Gastrocnemius medialis (tissue), 4 donors: Measurements from ENCODE around the gene HMCN2. TPM values are rescaled to one million over a fixed set of nuclear protein-coding genes. Genes with fewer than 3 reads are reported as not detected.

Experiments
- ATAC-seq, 2 donors: fragments of 150-250 bp; one replicate each; pipeline ENCODE4 v1.9.1; 2016
- DNase-seq, 2 donors: peaks; one replicate each; pipeline ENCODE4 v3.0.0-alpha.2; 2019
- H3K27ac ChIP-seq, 4 donors: fragments of 200-600 bp; sonication (generic); 1 replicate in 1 of 4; 2 replicates in 3 of 4; pipeline ENCODE4 v1.5.1; 2016 to 2018; ENCODE audit warnings: mild to moderate bottlenecking in 2 of 4, moderate library complexity in 1 of 4
- H3K27me3 ChIP-seq, 3 donors: fragments of 200-600 bp; sonication (generic) in 2 of 3; 1 replicate in 1 of 3; 2 replicates in 2 of 3; pipeline versions ENCODE4 v1.5.1 to v1.6.0; 2016 to 2019; ENCODE audit warnings: mild to moderate bottlenecking in 1 of 3, moderate library complexity in 1 of 3
- H3K36me3 ChIP-seq, 2 donors: fragments of 200-600 bp; sonication (generic) in 1 of 2; one replicate each; pipeline ENCODE4 v1.5.1; 2017 to 2018
- H3K4me1 ChIP-seq, 2 donors: fragments of 200-600 bp; sonication (generic) in 1 of 2; one replicate each; pipeline ENCODE4 v1.5.1; 2016 to 2017; ENCODE audit warnings: mild to moderate bottlenecking in 2 of 2
- H3K4me3 ChIP-seq, 4 donors: fragments of 200-600 bp; sonication (generic) in 3 of 4; 1 replicate in 1 of 4; 2 replicates in 3 of 4; pipeline ENCODE4 v1.5.1; 2016 to 2019; ENCODE audit warnings: mild to moderate bottlenecking in 2 of 4
- H3K9me3 ChIP-seq, 3 donors: fragments of 200-600 bp; sonication (generic) in 2 of 3; 1 replicate in 1 of 3; 2 replicates in 2 of 3; pipeline ENCODE4 v1.5.1; 2016 to 2019
- POLR2A ChIP-seq, 2 donors: fragments of 450-650 bp; IDR thresholded peaks; one replicate each; pipeline ENCODE4 v1.6.1; 2017; ENCODE audit warnings: antibody characterized with exemption in 2 of 2, mild to moderate bottlenecking in 2 of 2, moderate library complexity in 2 of 2
- in situ Hi-C, 4 donors: fragments of 200-750 bp; cut with MboI; loops; one replicate each; pipeline versions ENCODE4 v1.15.0 to v1.8.0; 2017; ENCODE audit warnings: low sequenced_read_pairs in 4 of 4
- intact Hi-C: fragments of 100-400 bp; cut with DNase I; formaldehyde crosslinking; loops from one replicate; pipeline ENCODE4 v1.15.1; 2023; ENCODE audit warnings: low total_unique reads
- total RNA-seq, 4 donors: library from RNA; depleted of rRNA; stranded (reverse); fragments of >200 nt; gene quantifications; one replicate each; pipeline versions ENCODE4 v1.1.0 to v1.2.3, GENCODE V29; 2016
- TF ChIP-seq, protein P1 (sequence below), 5 experiments: fragments of 450-650 bp in 3 of 5; fragments of 200-600 bp in 2 of 5; sonication (generic) in 2 of 5; IDR thresholded peaks in 4 of 5; conservative IDR thresholded peaks in 1 of 5; 1 replicate in 4 of 5; 2 replicates in 1 of 5; pipeline ENCODE4 v1.5.1; 2016 to 2019; ENCODE audit warnings: antibody characterized with exemption in 5 of 5, mild to moderate bottlenecking in 3 of 5, moderate library complexity in 3 of 5

Gene HMCN2
- total RNA-seq, 4 donors from 2014 or later: 1.9 to 8.5 (median 7.7) TPM

DNA sequence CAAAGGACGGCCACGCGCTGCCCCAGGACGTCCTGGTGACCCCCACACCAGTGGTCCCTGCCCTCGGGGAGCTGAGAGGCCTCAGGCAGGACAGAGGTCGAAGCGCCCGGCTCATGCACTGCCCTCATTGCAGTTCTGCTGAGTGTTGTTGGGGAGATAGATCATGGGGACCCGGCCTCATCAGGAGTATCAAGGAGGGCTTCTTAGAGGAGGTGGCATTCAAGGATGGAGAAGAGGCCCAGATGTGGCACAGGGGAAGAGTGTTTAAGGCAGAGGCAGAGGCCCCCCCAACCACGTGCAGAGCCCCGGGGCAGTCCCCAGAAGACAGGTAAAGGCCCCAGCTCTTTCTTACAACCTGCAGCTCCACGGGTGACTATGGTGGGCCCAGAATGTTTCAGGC, 205.4 kb downstream of the HMCN2 start:
- Histone ChIP-seq H3K9me3 (no peaks in the 10 kb centered on the region), H3K27me3 (no peaks in the 10 kb centered on the region), H3K27ac (no peak overlapping the region), H3K4me1 (no peaks in the 10 kb centered on the region), H3K4me3 (no peak overlapping the region), H3K36me3 (no peaks in the 10 kb centered on the region)
- no peak for TF ChIP-seq POLR2A (IDR thresholded peaks at IDR 0.05)
- TF ChIP-seq, protein P1, sequence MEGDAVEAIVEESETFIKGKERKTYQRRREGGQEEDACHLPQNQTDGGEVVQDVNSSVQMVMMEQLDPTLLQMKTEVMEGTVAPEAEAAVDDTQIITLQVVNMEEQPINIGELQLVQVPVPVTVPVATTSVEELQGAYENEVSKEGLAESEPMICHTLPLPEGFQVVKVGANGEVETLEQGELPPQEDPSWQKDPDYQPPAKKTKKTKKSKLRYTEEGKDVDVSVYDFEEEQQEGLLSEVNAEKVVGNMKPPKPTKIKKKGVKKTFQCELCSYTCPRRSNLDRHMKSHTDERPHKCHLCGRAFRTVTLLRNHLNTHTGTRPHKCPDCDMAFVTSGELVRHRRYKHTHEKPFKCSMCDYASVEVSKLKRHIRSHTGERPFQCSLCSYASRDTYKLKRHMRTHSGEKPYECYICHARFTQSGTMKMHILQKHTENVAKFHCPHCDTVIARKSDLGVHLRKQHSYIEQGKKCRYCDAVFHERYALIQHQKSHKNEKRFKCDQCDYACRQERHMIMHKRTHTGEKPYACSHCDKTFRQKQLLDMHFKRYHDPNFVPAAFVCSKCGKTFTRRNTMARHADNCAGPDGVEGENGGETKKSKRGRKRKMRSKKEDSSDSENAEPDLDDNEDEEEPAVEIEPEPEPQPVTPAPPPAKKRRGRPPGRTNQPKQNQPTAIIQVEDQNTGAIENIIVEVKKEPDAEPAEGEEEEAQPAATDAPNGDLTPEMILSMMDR (IDR thresholded peaks at IDR 0.05 in 4 of 5, conservative IDR thresholded peaks at IDR 0.05 in 1 of 5): no peak
- in situ Hi-C loops: no loop called here
- DNase-seq: no peak
- intact Hi-C loops: no loop called here
- ATAC-seq: no peak

DNA sequence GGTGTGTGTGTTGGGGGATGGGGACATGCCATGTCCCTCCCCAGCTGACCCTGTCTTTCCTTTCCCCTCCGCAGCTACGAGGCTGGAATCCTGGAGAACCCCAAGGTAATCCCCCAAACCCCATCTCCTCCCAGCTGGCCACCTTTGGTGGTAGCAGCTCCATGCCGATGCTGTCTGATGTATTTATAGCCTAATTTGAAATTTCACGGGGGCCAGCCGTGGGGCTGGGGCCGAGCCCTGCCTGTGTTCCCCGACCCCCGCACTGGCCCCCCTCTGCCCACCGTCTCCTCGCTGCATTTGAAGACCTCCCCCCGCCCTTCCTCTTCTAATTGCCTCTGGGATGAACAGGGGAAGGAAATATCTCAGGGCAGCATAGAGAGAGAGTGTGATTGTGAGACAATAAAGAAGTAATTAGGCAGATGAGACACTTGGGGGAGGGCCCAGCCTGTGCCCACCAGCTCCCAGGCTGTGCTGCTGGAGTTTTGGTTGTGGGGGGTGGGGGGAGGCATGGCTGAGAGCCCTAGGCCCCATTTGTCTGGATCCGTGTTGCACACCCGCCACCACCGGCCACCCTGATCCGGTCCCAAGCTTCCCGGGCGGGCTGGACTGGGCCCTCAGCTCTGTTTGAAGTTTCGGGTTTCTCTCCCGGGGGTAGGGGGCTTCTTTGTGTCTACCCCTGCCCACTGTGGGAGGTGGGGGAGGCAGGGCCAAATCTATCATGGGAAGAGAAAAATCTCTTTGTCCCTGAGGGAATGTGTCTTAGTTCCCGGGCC, 206.0 kb downstream of the HMCN2 start:
- ATAC-seq (no peak), DNase-seq (no peak)
- TF ChIP-seq, protein P1 (IDR thresholded peaks at IDR 0.05 in 4 of 5, conservative IDR thresholded peaks at IDR 0.05 in 1 of 5): no peak
- no peak for TF ChIP-seq POLR2A (IDR thresholded peaks at IDR 0.05)
- H3K27ac ChIP-seq: no peak overlapping the region
- no peaks in the 10 kb centered on the region for H3K4me1 ChIP-seq
- no peaks in the 10 kb centered on the region for H3K9me3 ChIP-seq
- H3K4me3 ChIP-seq: no peak overlapping the region
- H3K27me3 ChIP-seq: no peaks in the 10 kb centered on the region
- in situ Hi-C loops: no loop called here
- H3K36me3 ChIP-seq: no peaks in the 10 kb centered on the region
- intact Hi-C loops: no loop called here

DNA sequence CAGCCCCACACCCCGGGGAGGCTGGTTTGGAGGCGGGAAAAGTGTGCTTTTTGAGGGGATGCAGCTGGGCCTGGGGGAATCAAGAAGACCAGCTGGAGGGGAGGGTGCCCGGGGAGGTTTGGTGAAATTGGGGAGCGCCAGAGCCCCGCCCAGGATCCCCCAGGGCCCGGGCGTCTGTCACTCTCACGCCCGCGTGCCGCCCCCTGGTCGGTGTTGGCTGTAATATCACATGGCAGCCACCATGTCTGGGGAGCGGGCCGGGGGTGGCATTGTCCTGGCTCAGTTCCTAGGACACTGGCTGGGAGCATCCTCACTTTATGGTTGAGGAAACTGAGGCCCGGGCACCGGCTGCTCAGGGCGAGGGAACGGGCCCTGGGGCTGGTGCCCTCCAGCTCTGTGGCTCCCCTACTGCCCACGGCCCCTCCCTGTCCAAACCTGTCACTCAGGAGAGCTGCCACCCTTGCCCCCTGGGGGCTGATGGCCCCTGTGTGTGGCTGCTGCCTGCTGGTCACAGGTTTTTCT, 206.7 kb downstream of the HMCN2 start:
- Histone ChIP-seq H3K27ac (no peak overlapping the region), H3K27me3 (no peaks in the 10 kb centered on the region), H3K4me3 (no peak overlapping the region), H3K36me3 (no peaks in the 10 kb centered on the region), H3K9me3 (no peaks in the 10 kb centered on the region), H3K4me1 (no peaks in the 10 kb centered on the region)
- DNase-seq: no peak
- TF ChIP-seq, protein P1 (IDR thresholded peaks at IDR 0.05 in 4 of 5, conservative IDR thresholded peaks at IDR 0.05 in 1 of 5): no peak
- TF ChIP-seq POLR2A (IDR thresholded peaks at IDR 0.05): no peak
- ATAC-seq: no peak
- intact Hi-C loops: no loop called here
- in situ Hi-C loops: no loop called here

DNA sequence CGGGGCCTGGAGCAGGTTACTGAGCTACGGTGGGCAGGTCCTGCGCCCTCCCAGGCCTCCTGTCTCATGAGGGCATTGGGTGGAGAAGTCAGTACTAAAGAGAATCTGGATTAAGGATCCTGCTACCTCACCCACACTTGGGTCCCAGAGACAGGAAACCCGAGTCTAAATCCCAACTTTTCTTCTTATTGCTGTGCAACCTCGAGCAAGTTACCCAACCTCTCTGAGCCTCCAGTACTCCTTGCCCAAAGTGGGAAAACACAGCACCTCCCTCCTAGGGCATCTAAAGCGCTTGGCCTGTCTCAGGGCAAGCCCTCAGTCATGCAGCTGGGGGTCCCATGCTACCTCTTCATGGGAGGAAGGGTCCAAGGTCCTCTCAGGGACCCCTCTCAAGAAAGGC, 207.4 kb downstream of the HMCN2 start:
- no peaks in the 10 kb centered on the region for H3K27me3 ChIP-seq
- no peaks in the 10 kb centered on the region for H3K36me3 ChIP-seq

More for the DNA sequence above, 207.4 kb downstream of the HMCN2 start:
- DNase-seq (no peak), ATAC-seq (no peak)
- Histone ChIP-seq H3K27ac (no peak overlapping the region), H3K4me3 (no peak overlapping the region), H3K9me3 (no peaks in the 10 kb centered on the region), H3K4me1 (no peaks in the 10 kb centered on the region)
- intact Hi-C loops: no loop called here
- TF ChIP-seq, protein P1 (IDR thresholded peaks at IDR 0.05 in 4 of 5, conservative IDR thresholded peaks at IDR 0.05 in 1 of 5): no peak
- no peak for TF ChIP-seq POLR2A (IDR thresholded peaks at IDR 0.05)
- in situ Hi-C loops: no loop called here
